Large intestine (tissue), 3 donors: ENCODE data around the gene JAK1. TPM values are rescaled to one million over a fixed set of nuclear protein-coding genes. Genes with fewer than 3 reads are reported as not detected.

Source experiments
- DNase-seq, 2 donors: peaks; one replicate each; pipeline versions ENCODE4 v3.0.0 to v3.0.0-alpha.2; 2013
- H3K27ac ChIP-seq: one replicate; pipeline ENCODE4 v1.5.1; 2013; ENCODE audit warnings: low read length
- H3K27me3 ChIP-seq: 2 replicates; pipeline ENCODE4 v1.6.1; 2013; ENCODE audit warnings: low read length; ENCODE audit not compliant: control insufficient read depth, insufficient read depth
- H3K36me3 ChIP-seq: 2 replicates; pipeline ENCODE4 v1.6.1; 2013; ENCODE audit warnings: low read length; ENCODE audit not compliant: control insufficient read depth, insufficient read depth
- H3K4me1 ChIP-seq: one replicate; pipeline ENCODE4 v1.6.1; 2013; ENCODE audit warnings: low read length; ENCODE audit not compliant: control insufficient read depth, insufficient read depth
- H3K4me3 ChIP-seq: one replicate; pipeline ENCODE4 v1.5.1; 2013; ENCODE audit warnings: low read length
- H3K9me3 ChIP-seq: one replicate; pipeline ENCODE4 v1.6.1; 2013; ENCODE audit warnings: mild to moderate bottlenecking, low read depth, low read length, moderate library complexity; ENCODE audit not compliant: control insufficient read depth
- WGBS: methylation state at CpG from one replicate; pipeline ENCODE4 v1.1.5; 2013; ENCODE audit warnings: low lambda C conversion rate; ENCODE audit not compliant: insufficient coverage; 5-methylcytosine and 5-hydroxymethylcytosine counted together
- polyA plus RNA-seq: library from polyadenylated mRNA; unstranded; fragments of 120-200 nt; gene quantifications from one replicate; pipeline ENCODE4 v1.2.1, GENCODE V29; 2013

The JAK1 gene
- polyA plus RNA-seq, 1 donor = 69.1 TPM

DNA sequence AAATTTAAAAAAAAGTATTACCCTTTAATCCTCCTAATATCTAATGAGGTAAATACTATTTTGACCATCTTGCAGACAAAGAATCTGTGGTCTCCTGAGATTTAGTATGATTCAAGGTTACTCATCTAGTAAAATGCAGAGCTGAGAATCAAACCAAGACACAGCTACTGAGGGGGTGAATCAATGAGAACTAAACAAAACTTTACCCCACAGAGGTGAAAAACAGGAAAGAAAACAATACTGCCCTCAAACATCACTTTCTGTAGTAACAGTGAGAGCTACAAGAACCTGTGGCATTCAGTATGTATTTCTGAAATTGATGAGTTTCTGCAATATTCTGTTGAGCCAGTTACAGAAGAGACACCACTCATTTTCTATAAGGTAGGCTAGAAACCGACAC lies 85.1 kb downstream of the JAK1 start:
- no CpG with 5 or more reads among the region's 1 CpG for WGBS
- no peaks in the 10 kb centered on the region for H3K9me3 ChIP-seq
- peaks cover 6% of the 10 kb centered on the region for H3K4me1 ChIP-seq
- H3K36me3 ChIP-seq = peaks cover 42% of the 10 kb centered on the region
- H3K27me3 ChIP-seq = no peaks in the 10 kb centered on the region
- H3K4me3 ChIP-seq = no peak overlapping the region
- no peak for DNase-seq
- no peak overlapping the region for H3K27ac ChIP-seq

DNA sequence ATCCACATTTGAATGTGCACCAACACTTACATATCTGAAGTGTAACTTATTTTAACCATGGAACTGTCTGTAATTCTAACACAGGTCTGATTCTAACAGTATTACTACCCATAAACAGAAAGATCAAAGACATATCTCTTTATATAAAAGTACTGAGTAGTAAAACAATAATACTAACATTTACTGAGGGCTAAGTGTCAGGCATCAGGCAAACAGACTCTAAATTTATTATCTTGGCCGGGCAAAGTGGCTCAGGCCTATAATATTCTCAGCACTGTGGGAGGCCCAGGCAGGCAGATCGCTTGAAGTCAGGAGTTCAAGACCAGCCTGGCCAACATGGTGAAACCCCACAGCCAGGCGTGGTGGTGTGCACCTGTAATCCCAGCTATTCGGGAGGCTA lies 85.9 kb downstream of the JAK1 start:
- Histone ChIP-seq H3K4me1 (peaks cover 6% of the 10 kb centered on the region), H3K4me3 (no peak overlapping the region), H3K36me3 (peaks cover 50% of the 10 kb centered on the region), H3K9me3 (no peaks in the 10 kb centered on the region), H3K27ac (no peak overlapping the region), H3K27me3 (no peaks in the 10 kb centered on the region)
- no CpG with 5 or more reads among the region's 4 CpGs for WGBS
- no peak for DNase-seq

DNA sequence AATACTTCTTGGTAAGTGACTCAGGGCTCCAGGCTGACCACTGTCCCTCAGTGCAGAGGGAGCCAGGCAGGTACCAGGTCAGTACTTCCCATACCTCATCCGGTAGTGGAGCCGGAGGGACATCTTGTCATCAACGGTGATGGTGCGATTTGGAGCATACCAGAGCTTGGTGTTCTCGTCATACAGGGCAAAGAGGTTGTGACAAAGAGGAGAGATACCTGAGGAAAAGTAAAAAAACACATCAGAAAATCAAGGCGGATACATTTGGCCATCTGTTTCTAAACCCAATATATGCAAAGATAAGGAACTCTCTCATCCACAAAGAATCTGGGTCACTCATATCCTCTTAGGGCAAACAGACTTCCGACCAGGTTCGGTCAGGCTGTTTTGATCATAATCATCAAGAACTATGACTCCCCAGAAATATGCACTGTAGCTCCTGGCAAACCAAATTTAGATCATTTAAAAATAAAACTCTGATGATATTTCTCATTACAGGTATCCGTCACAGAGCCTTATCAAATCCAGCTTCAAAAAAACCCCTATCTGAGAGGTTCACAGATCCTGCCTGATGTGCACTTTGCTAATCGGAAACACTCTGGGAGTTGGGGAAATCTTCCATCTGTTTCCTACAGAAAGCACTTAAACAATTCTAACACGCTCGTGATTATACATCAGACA lies 87.3 kb downstream of the JAK1 start:
- H3K27ac ChIP-seq = no peak overlapping the region
- peaks cover 53% of the 10 kb centered on the region for H3K36me3 ChIP-seq
- no peak overlapping the region for H3K4me3 ChIP-seq
- 97% methylated on average over 5 of the region's 12 CpGs for WGBS
- H3K27me3 ChIP-seq = no peaks in the 10 kb centered on the region
- no peaks in the 10 kb centered on the region for H3K9me3 ChIP-seq
- no peak for DNase-seq
- peaks cover 6% of the 10 kb centered on the region for H3K4me1 ChIP-seq

DNA sequence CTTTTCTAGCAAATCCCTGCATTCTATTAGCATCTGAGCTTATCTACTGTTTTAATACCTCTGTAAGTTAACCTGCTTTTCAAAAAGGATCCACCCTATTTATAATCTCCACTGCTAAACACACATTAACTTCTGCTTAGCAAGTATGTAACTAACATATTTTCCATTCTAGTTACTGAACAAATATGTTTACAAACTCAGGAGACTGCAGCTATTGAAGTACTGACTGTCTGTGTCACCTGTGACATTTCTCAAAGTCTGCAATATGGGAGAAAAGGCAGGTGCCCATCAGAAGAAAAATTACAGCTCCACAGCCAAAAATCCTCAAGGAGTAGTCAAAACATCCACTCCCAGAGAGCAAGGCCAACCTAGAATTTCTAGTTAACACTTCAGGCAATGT lies 88.3 kb downstream of the JAK1 start:
- no peak for DNase-seq
- H3K27ac ChIP-seq = peak overlapping the region; percentile 43
- no peaks in the 10 kb centered on the region for H3K9me3 ChIP-seq
- no peak overlapping the region for H3K4me3 ChIP-seq
- H3K4me1 ChIP-seq = peaks cover 6% of the 10 kb centered on the region
- no peaks in the 10 kb centered on the region for H3K27me3 ChIP-seq
- H3K36me3 ChIP-seq = peaks cover 55% of the 10 kb centered on the region

DNA sequence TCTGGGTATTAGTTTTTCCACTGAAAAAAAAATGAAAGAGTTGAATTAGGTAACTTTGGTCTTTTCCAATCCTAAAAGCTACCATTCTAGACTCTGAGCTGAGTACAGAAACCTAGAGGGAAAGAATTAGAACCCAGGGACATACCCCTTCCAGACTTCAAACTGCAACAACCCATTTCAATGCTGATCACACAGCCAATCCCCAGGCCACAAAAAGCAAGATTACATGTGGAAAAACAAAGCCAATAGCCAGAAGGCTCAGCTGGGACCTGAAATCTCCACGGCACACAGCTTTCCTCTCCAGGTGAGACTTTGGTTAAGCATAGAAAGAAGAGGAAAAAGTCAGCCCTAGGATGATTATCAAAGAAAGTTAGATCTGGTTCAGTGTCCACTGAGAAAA lies 88.8 kb downstream of the JAK1 start:
- no CpG with 5 or more reads among the region's 1 CpG for WGBS
- Histone ChIP-seq H3K27ac (peak overlapping the region; percentile 43), H3K4me3 (no peak overlapping the region), H3K9me3 (no peaks in the 10 kb centered on the region), H3K27me3 (no peaks in the 10 kb centered on the region), H3K4me1 (peaks cover 6% of the 10 kb centered on the region), H3K36me3 (peaks cover 54% of the 10 kb centered on the region)
- no peak for DNase-seq

DNA sequence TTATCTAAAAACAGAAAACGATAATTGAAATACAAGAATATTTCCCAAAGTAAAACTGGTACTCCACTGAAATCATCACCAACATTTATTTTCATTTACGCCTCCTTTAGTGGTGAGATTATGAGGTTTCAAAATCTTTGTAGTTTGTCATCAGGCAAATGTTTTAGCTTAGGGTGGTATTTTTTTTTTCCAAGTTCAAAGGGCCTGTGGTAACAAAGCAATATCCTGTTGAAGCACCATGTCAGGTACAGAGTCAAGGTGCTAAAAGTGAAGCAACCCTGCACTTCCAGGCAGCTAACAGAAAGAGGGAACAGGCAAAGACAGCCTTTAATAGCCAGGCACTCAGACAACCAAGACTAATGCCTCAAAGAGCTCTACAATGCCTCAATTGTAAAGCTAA lies 89.2 kb downstream of the JAK1 start:
- Histone ChIP-seq H3K4me3 (no peak overlapping the region), H3K27me3 (no peaks in the 10 kb centered on the region), H3K36me3 (peaks cover 51% of the 10 kb centered on the region), H3K4me1 (peaks cover 6% of the 10 kb centered on the region), H3K9me3 (no peaks in the 10 kb centered on the region), H3K27ac (peak overlapping the region; percentile 43)
- DNase-seq = peak; percentile 54 to 67
- no CpG with 5 or more reads among the region's 2 CpGs for WGBS

DNA sequence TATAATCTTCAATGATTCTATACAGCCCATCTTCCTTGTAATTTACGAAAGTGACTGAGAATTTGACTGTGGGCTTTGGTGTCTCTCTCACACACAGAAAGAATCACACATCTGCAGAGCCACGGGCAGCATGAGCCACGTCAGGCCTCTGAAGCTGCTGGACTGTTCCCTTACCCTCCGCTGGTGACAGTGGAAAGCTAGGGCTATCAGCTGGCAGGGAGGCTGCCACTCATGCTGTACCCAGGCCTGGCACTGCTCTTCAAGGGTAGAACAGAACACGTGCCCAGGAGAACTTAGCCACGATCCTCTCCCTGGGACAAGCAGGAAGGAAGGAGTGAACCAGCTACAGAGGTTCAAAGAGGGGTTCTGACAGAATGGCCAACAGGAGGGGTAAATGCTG lies 90.7 kb downstream of the JAK1 start:
- DNase-seq = no peak
- WGBS = 100% methylated on average over 1 of the region's 6 CpGs
- Histone ChIP-seq H3K27me3 (no peaks in the 10 kb centered on the region), H3K4me3 (no peak overlapping the region), H3K9me3 (no peaks in the 10 kb centered on the region), H3K4me1 (peaks cover 6% of the 10 kb centered on the region), H3K36me3 (peaks cover 57% of the 10 kb centered on the region), H3K27ac (no peak overlapping the region)

DNA sequence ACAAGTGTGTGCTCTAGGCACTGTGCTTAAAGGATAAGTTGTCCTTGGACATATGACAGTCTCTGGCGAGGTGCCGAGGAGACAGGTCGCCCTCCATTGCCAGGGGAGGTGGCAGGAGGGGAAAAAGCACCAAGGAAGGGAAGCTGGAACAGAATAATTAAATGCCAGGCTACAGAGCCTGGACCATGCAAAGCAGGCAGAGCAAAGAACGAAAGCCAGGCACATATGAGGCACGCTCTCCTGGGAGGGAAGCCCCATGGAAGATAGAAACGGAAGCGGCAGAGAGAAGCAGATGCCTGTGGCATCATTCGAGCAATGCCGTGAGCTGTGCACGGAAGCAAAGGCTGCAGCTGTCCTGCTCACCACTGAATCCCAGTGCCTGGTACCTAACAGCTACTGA lies 91.2 kb downstream of the JAK1 start:
- WGBS = no CpG with 5 or more reads among the region's 10 CpGs
- Histone ChIP-seq H3K4me1 (peaks cover 6% of the 10 kb centered on the region), H3K27me3 (no peaks in the 10 kb centered on the region), H3K36me3 (peaks cover 61% of the 10 kb centered on the region), H3K4me3 (no peak overlapping the region), H3K9me3 (no peaks in the 10 kb centered on the region), H3K27ac (no peak overlapping the region)
- no peak for DNase-seq

DNA sequence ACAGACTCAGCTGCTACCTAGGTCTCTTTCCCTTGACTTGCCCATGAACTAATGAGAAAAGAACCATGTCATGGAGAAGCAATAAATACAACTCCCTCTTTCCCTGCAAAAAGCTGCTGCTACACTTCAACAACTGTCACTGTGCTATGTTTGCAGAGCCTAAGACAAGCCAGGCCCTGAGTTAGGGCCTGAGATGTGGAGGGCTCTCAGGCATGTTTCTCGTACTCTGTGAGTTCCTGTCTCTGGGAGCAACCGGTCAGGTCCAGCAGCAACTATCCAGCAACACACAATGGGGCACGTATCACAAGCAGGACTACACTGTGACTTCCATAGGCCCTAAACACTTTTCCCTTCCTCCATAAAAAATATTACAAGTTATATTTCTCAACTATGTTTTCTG lies 91.7 kb downstream of the JAK1 start:
- no peaks in the 10 kb centered on the region for H3K27me3 ChIP-seq
- DNase-seq = no peak
- no peak overlapping the region for H3K27ac ChIP-seq
- H3K4me1 ChIP-seq = peaks cover 6% of the 10 kb centered on the region
- peaks cover 65% of the 10 kb centered on the region for H3K36me3 ChIP-seq
- no CpG with 5 or more reads among the region's 3 CpGs for WGBS
- no peak overlapping the region for H3K4me3 ChIP-seq
- H3K9me3 ChIP-seq = no peaks in the 10 kb centered on the region

DNA sequence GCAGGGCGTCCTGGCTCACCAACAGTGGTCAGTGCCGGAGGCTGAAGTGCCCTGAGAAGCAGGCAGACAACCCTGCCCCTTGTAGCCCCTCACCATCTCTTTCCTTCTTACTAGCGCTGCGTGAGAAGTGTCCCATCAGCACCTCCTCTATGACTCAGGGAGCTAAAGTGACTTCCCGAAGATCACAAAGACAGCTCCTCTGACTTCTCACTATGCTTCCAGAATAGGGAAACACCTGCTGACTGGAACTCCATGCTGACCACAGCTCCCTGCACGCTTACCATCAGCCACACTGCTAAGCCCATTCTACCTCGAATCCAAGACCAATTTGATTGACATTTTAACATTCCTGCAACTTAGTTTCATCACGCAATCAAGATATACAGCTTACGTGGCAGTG lies 92.8 kb downstream of the JAK1 start:
- Histone ChIP-seq H3K36me3 (peaks cover 71% of the 10 kb centered on the region), H3K27me3 (no peaks in the 10 kb centered on the region), H3K27ac (no peak overlapping the region), H3K4me3 (no peak overlapping the region), H3K4me1 (peaks cover 6% of the 10 kb centered on the region), H3K9me3 (no peaks in the 10 kb centered on the region)
- no CpG with 5 or more reads among the region's 9 CpGs for WGBS
- no peak for DNase-seq

DNA sequence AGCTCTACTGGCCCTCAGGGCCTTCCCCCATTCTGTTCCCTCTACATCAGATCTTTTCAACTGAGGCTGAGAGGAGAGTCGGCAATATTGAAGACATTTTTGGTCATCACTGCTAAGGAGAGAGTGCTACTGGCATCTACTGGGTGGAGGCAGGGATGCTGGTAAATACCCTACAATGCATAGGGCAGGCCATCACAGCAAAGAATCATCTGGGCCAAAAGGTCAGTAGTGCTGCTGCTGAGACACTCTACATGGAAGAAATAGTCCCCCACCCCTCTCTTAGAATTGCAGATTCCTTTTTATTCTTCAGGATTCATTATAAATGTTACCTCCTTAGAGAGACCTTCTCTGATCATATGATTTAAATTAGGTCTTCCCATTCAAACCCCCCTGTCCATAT lies 94.3 kb downstream of the JAK1 start:
- H3K27ac ChIP-seq = no peak overlapping the region
- H3K36me3 ChIP-seq = peaks cover 70% of the 10 kb centered on the region
- no peaks in the 10 kb centered on the region for H3K27me3 ChIP-seq
- WGBS = no CpG with 5 or more reads among the region's 1 CpG
- H3K4me3 ChIP-seq = no peak overlapping the region
- no peaks in the 10 kb centered on the region for H3K9me3 ChIP-seq
- DNase-seq = no peak
- H3K4me1 ChIP-seq = no peaks in the 10 kb centered on the region
